HEK293 (cell line): ENCODE data around the gene FAM81A.

Experiments used
- CTCF ChIA-PET: fragments of 350-600 bp; formaldehyde crosslinking; extraction: SDS; loops from one replicate; lab custom pipeline; 2021; ENCODE audit warnings: antibody characterized with exemption; lab: Yijun Ruan, JAX
- POLR2A ChIA-PET: fragments of 300-600 bp; formaldehyde crosslinking; extraction: SDS; loops from one replicate; lab custom pipeline; 2020; ENCODE audit warnings: antibody characterized with exemption, inconsistent platforms; lab: Yijun Ruan, JAX
- H3K27ac ChIP-seq: fragments of 200-500 bp; sonication (Bioruptor generic); 2 replicates; pipeline ENCODE4 v1.5.1; 2014; ENCODE audit warnings: low read depth, low read length, control low read depth, inconsistent platforms; ENCODE audit errors: extremely low read depth
- H3K36me3 ChIP-seq, 2 experiments: fragments of 200-500 bp in 1 of 2; sonication (Bioruptor generic) in 1 of 2; 1 replicate in 1 of 2; 2 replicates in 1 of 2; pipeline ENCODE4 v1.5.1; 2014 to 2017; ENCODE audit warnings: inconsistent platforms in 2 of 2, low read length in 2 of 2; ENCODE audit not compliant: control insufficient read depth in 2 of 2, insufficient read depth in 1 of 2
- H3K4me1 ChIP-seq: fragments of 200-500 bp; sonication (Bioruptor generic); 2 replicates; pipeline ENCODE4 v1.5.1; 2014; ENCODE audit warnings: mild to moderate bottlenecking, low read length, inconsistent platforms; ENCODE audit not compliant: control insufficient read depth, insufficient read depth
- H3K4me3 ChIP-seq: 2 replicates; pipeline ENCODE4 v1.5.1; 2011; ENCODE audit warnings: low read depth, mild to moderate bottlenecking, control low read depth, low read length, moderate library complexity
- H3K9me3 ChIP-seq: fragments of 200-500 bp; sonication (Bioruptor generic); 2 replicates; pipeline ENCODE4 v1.5.1; 2014; ENCODE audit warnings: low read depth, low read length, inconsistent platforms; ENCODE audit not compliant: control insufficient read depth, insufficient read depth
- KLF7 ChIP-seq: fragments of 450-650 bp; formaldehyde crosslinking; IDR thresholded peaks from 2 replicates; pipeline ENCODE4 v1.5.1; 2016; ENCODE audit warnings: missing biosample characterization, missing genetic modification characterization, borderline replicate concordance
- KLF8 ChIP-seq: fragments of 450-650 bp; formaldehyde crosslinking; IDR thresholded peaks from 2 replicates; pipeline ENCODE4 v1.5.1; 2016; ENCODE audit warnings: missing biosample characterization, missing genetic modification characterization
- MYNN ChIP-seq: fragments of 450-650 bp; formaldehyde crosslinking; IDR thresholded peaks from 2 replicates; pipeline ENCODE4 v1.5.1; 2016; ENCODE audit warnings: missing biosample characterization, missing genetic modification characterization, borderline replicate concordance
- ZBTB7A ChIP-seq: fragments of 450-650 bp; formaldehyde crosslinking; IDR thresholded peaks from 2 replicates; pipeline ENCODE4 v1.5.1; 2016; ENCODE audit warnings: low read depth, missing biosample characterization, missing genetic modification characterization
- ZNF148 ChIP-seq: fragments of 450-650 bp; formaldehyde crosslinking; IDR thresholded peaks from 2 replicates; pipeline ENCODE4 v1.5.0; 2017; ENCODE audit warnings: missing biosample characterization, missing genetic modification characterization, borderline replicate concordance
- ZNF280D ChIP-seq: fragments of 450-650 bp; formaldehyde crosslinking; IDR thresholded peaks from 2 replicates; pipeline ENCODE4 v1.5.1; 2016; ENCODE audit warnings: missing biosample characterization, missing genetic modification characterization
- ZNF324 ChIP-seq: fragments of 450-650 bp; formaldehyde crosslinking; IDR thresholded peaks from 2 replicates; pipeline ENCODE4 v1.5.1; 2016; ENCODE audit warnings: missing biosample characterization, missing genetic modification characterization
- ZNF354C ChIP-seq: fragments of 450-650 bp; formaldehyde crosslinking; IDR thresholded peaks from 2 replicates; pipeline ENCODE4 v1.5.1; 2016; ENCODE audit warnings: missing biosample characterization, missing genetic modification characterization, low read depth, borderline replicate concordance
- ZNF658 ChIP-seq: fragments of 450-650 bp; formaldehyde crosslinking; IDR thresholded peaks from 2 replicates; pipeline ENCODE4; 2016; ENCODE audit warnings: missing biosample characterization, missing genetic modification characterization
- ZNF660 ChIP-seq: fragments of 450-650 bp; IDR thresholded peaks from 2 replicates; pipeline ENCODE4 v1.5.1; 2018; ENCODE audit warnings: missing biosample characterization, mild to moderate bottlenecking, missing genetic modification characterization
- ZNF707 ChIP-seq: fragments of 450-650 bp; formaldehyde crosslinking; IDR thresholded peaks from 2 replicates; pipeline ENCODE4 v1.5.1; 2016; ENCODE audit warnings: missing biosample characterization, missing genetic modification characterization
- TF ChIP-seq, protein P1 (sequence below): fragments of 450-650 bp; formaldehyde crosslinking; conservative IDR thresholded peaks from 2 replicates; pipeline ENCODE4 v1.5.1; 2016; ENCODE audit warnings: low read depth, missing biosample characterization, missing genetic modification characterization
- TF ChIP-seq, protein P2 (sequence below): fragments of 450-650 bp; formaldehyde crosslinking; IDR thresholded peaks from 2 replicates; pipeline ENCODE4 v1.5.1; 2016; ENCODE audit warnings: missing biosample characterization, missing genetic modification characterization
- TF ChIP-seq, protein P3 (sequence below): IDR thresholded peaks from 2 replicates; pipeline ENCODE4 v1.6.1; 2011; ENCODE audit warnings: mild to moderate bottlenecking, low read depth, low read length, borderline replicate concordance
- TF ChIP-seq, protein P4 (sequence below): fragments of 450-650 bp; formaldehyde crosslinking; IDR thresholded peaks from 2 replicates; pipeline ENCODE4 v1.5.1; 2016; ENCODE audit warnings: missing biosample characterization, missing genetic modification characterization
- TF ChIP-seq, protein P5 (sequence below): fragments of 450-650 bp; formaldehyde crosslinking; IDR thresholded peaks from 2 replicates; pipeline ENCODE4 v1.5.1; 2016; ENCODE audit warnings: missing biosample characterization, missing genetic modification characterization

The FAM81A gene

DNA sequence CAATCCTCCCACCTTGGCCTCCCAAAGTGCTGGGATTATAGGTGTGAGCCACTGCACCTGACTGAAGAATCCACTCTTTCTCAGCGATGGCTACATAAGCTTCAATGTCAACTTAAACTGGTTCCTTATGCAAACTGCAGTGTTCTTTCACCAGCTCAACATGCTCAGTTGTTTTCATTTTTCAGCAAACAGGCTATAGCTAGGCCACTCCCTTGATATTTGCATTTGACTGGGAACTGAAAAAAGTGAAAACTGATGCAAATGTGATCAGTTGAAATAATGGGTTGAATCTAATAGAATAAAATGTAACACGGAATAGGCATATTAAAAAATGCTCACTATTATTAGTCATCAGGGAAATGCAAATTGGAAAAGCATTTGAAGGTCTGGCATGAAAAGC, 99.4 kb downstream of the FAM81A start:
- H3K4me3 ChIP-seq: no peak overlapping the region
- POLR2A ChIA-PET: no interaction called here
- CTCF ChIA-PET: interaction anchor here (0.6 to 1.2 kb wide), 2 partner anchors 9 to 708 kb away, joined by 3 to 6 read pairs; no protein-coding TSS in a partner anchor
- no peaks in the 10 kb centered on the region for H3K9me3 ChIP-seq
- H3K27ac ChIP-seq: no peak overlapping the region
- H3K36me3 ChIP-seq: no peaks in the 10 kb centered on the region
- TF ChIP-seq, protein P1, sequence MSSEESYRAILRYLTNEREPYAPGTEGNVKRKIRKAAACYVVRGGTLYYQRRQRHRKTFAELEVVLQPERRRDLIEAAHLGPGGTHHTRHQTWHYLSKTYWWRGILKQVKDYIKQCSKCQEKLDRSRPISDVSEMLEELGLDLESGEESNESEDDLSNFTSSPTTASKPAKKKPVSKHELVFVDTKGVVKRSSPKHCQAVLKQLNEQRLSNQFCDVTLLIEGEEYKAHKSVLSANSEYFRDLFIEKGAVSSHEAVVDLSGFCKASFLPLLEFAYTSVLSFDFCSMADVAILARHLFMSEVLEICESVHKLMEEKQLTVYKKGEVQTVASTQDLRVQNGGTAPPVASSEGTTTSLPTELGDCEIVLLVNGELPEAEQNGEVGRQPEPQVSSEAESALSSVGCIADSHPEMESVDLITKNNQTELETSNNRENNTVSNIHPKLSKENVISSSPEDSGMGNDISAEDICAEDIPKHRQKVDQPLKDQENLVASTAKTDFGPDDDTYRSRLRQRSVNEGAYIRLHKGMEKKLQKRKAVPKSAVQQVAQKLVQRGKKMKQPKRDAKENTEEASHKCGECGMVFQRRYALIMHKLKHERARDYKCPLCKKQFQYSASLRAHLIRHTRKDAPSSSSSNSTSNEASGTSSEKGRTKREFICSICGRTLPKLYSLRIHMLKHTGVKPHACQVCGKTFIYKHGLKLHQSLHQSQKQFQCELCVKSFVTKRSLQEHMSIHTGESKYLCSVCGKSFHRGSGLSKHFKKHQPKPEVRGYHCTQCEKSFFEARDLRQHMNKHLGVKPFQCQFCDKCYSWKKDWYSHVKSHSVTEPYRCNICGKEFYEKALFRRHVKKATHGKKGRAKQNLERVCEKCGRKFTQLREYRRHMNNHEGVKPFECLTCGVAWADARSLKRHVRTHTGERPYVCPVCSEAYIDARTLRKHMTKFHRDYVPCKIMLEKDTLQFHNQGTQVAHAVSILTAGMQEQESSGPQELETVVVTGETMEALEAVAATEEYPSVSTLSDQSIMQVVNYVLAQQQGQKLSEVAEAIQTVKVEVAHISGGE: no peak
- no peak for TF ChIP-seq KLF8 (tag by site-specific recombination)
- TF ChIP-seq ZNF148 (tag by site-specific recombination): no peak
- TF ChIP-seq ZNF660 (tag by site-specific recombination): no peak
- no peak for TF ChIP-seq MYNN (tag by site-specific recombination)
- TF ChIP-seq ZNF707: no peak
- TF ChIP-seq, protein P2, sequence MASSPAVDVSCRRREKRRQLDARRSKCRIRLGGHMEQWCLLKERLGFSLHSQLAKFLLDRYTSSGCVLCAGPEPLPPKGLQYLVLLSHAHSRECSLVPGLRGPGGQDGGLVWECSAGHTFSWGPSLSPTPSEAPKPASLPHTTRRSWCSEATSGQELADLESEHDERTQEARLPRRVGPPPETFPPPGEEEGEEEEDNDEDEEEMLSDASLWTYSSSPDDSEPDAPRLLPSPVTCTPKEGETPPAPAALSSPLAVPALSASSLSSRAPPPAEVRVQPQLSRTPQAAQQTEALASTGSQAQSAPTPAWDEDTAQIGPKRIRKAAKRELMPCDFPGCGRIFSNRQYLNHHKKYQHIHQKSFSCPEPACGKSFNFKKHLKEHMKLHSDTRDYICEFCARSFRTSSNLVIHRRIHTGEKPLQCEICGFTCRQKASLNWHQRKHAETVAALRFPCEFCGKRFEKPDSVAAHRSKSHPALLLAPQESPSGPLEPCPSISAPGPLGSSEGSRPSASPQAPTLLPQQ (tag by site-specific recombination): no peak
- TF ChIP-seq ZNF354C (tag by site-specific recombination): no peak
- TF ChIP-seq ZNF280D: no peak
- no peak for TF ChIP-seq ZNF324 (tag by site-specific recombination)
- no peak for TF ChIP-seq ZNF658
- no peak for TF ChIP-seq KLF7 (tag by site-specific recombination)
- TF ChIP-seq, protein P3, sequence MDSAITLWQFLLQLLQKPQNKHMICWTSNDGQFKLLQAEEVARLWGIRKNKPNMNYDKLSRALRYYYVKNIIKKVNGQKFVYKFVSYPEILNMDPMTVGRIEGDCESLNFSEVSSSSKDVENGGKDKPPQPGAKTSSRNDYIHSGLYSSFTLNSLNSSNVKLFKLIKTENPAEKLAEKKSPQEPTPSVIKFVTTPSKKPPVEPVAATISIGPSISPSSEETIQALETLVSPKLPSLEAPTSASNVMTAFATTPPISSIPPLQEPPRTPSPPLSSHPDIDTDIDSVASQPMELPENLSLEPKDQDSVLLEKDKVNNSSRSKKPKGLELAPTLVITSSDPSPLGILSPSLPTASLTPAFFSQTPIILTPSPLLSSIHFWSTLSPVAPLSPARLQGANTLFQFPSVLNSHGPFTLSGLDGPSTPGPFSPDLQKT: no peak
- TF ChIP-seq ZBTB7A (tag by site-specific recombination): no peak
- TF ChIP-seq, protein P4, sequence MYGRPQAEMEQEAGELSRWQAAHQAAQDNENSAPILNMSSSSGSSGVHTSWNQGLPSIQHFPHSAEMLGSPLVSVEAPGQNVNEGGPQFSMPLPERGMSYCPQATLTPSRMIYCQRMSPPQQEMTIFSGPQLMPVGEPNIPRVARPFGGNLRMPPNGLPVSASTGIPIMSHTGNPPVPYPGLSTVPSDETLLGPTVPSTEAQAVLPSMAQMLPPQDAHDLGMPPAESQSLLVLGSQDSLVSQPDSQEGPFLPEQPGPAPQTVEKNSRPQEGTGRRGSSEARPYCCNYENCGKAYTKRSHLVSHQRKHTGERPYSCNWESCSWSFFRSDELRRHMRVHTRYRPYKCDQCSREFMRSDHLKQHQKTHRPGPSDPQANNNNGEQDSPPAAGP (tag by site-specific recombination): no peak
- TF ChIP-seq, protein P5, sequence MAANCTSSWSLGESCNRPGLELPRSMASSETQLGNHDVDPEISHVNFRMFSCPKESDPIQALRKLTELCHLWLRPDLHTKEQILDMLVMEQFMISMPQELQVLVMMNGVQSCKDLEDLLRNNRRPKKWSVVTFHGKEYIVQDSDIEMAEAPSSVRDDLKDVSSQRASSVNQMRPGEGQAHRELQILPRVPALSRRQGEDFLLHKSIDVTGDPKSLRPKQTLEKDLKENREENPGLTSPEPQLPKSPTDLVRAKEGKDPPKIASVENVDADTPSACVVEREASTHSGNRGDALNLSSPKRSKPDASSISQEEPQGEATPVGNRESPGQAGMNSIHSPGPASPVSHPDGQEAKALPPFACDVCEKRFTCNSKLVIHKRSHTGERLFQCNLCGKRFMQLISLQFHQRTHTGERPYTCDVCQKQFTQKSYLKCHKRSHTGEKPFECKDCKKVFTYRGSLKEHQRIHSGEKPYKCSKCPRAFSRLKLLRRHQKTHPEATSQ (tag by site-specific recombination): no peak
- H3K4me1 ChIP-seq: peaks cover 4% of the 10 kb centered on the region; the same call in 1 of the 2 replicates
